ENCODE measurements around the gene SOS2. TPM values are rescaled to one million over a fixed set of nuclear protein-coding genes. Genes with fewer than 3 reads are reported as not detected.

Gene SOS2
- 34.8 TPM for total RNA-seq
- long read RNA-seq, full-length matches to known transcripts = 4 of 25 reads
- long read RNA-seq, partial matches to known transcripts = 12 of 25 reads
- long read RNA-seq, other reads (novel, unspliced or antisense) = 9 of 25 reads

- intact Hi-C loops (cut with DNase I) = loop anchor here (2.0 to 5.0 kb wide), 3 partner anchors 81 to 369 kb away; partner anchors contain the start of genes DMAC2L, L2HGDH and VCPKMT
- DNase-seq (ENCODE audit: low spot score) = peak; percentile 94
Measured at GRCh38 chr14:50231475-50232275, at the start of gene SOS2. Gene SOS2, minus strand, starts transcription at chr14:50231578. Its CDS starts 295 bp downstream, at chr14:50231283.

DNA sequence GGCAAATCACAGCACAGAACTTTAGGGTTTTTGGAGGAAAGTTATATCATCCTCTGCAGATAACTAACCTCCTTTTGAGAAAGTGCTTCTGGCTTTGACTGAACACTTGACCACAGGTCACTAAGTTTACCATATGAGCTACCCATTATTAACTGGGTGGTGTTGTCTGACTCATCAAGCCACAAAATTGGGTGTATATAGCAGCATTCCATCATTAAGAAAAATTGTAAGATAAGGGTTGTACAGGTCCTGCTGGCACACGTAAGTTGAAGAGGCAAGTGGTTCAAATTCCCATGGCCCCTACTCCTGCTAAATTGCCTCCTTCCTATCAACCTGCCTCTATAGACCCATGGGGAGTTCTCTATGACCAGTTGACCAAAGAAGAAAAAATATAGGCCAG, 41.1 kb upstream of the SOS2 start:
- intact Hi-C loops (cut with DNase I) = no loop called here

GRCh38 chr14:50270932-50271331, 39.6 kb upstream of the SOS2 start:
- no peak for DNase-seq (ENCODE audit: low spot score)
- intact Hi-C loops (cut with DNase I) = no loop called here

More for the DNA sequence above, 41.1 kb upstream of the SOS2 start:
- DNase-seq (ENCODE audit: low spot score) = no peak

- intact Hi-C loops (cut with DNase I) = no loop called here
- DNase-seq (ENCODE audit: low spot score) = no peak
Measured at GRCh38 chr14:50265029-50265428, 33.7 kb upstream of the SOS2 start.

DNA sequence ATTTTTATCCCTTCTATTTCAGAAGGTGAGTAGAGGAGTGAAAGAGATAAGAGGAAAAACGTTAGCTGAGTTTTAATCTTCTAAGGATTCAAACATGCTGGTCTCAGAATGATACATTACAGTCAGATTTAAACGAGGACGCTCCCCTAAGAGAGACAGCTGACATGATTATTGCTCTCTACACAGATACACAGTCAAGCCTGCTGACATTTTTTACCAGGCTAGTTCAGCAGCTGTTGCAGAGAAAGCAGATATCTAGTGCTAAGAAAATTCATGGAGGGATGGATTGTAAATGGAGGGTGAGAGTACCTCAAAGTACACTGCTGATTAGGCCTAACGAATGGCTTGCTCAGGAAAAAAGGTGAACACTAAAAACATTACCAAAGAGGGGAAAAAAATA, 31.9 kb upstream of the SOS2 start:
- intact Hi-C loops (cut with DNase I) = no loop called here
- DNase-seq (ENCODE audit: low spot score) = no peak

GRCh38 chr14:50262865-50263264, 31.5 kb upstream of the SOS2 start:
- intact Hi-C loops (cut with DNase I) = no loop called here
- no peak for DNase-seq (ENCODE audit: low spot score)

DNA sequence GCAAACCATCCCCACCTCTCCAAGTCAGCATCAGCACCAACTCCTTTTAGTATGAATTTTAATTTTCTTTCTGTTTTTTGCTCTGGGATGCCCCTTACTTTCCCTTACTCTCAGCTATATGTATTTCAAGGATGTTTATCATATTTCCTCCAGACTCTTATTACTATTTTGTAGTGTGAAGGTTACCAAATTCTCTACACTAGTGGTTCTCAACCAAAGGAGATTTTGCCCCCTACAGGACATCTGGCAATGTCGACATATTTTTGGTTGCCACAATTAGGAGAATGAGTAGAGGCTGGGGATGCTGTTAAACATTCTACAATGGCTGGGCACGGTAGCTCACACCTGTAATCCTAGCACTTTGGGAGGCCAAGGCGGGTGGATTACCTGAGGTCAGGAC, 29.1 kb upstream of the SOS2 start:
- intact Hi-C loops (cut with DNase I) = no loop called here
- no peak for DNase-seq (ENCODE audit: low spot score)

GRCh38 chr14:50260072-50260471, 28.7 kb upstream of the SOS2 start:
- DNase-seq (ENCODE audit: low spot score) = no peak
- intact Hi-C loops (cut with DNase I) = no loop called here

DNA sequence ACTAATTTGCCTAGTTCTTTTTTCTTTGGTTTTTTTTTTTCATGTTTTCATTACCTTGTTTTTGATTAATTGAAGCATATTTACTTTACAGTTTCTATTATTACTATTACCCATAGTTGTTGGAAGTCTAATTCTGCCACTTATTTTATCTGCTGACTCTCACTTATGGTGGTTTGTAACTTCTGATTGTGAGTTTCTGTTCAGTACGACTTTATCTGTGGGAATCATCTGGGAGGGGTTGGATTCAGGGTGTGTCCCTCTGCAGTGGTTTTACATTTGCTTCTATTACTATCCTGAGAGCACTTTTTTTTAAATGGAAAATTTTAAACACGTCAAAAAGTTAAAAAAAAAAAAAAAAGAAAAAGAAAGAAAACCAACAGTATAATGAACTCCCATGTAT, 26.4 kb upstream of the SOS2 start:
- no peak for DNase-seq (ENCODE audit: low spot score)

DNA sequence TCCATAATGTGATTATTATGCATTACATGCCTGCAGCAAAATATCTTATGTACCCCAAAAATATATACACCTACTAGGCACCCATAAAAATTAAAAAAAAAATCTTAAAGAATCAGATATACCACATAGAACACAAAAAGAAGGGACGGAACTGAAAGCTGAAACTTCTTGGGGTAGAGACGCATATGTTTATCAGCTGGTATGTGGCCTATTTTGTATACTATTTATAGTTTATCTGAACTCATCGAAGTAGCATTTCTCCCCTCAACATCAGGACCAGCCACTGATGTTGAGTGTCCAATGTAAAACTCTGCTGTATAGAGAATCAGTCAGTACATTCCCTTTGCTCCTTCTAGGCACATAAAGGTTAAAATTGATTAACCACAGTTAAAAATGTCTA, 22.9 kb upstream of the SOS2 start:
- no peak for DNase-seq (ENCODE audit: low spot score)
- intact Hi-C loops (cut with DNase I) = no loop called here

More for the DNA sequence above, 26.4 kb upstream of the SOS2 start:
- intact Hi-C loops (cut with DNase I) = no loop called here

DNA sequence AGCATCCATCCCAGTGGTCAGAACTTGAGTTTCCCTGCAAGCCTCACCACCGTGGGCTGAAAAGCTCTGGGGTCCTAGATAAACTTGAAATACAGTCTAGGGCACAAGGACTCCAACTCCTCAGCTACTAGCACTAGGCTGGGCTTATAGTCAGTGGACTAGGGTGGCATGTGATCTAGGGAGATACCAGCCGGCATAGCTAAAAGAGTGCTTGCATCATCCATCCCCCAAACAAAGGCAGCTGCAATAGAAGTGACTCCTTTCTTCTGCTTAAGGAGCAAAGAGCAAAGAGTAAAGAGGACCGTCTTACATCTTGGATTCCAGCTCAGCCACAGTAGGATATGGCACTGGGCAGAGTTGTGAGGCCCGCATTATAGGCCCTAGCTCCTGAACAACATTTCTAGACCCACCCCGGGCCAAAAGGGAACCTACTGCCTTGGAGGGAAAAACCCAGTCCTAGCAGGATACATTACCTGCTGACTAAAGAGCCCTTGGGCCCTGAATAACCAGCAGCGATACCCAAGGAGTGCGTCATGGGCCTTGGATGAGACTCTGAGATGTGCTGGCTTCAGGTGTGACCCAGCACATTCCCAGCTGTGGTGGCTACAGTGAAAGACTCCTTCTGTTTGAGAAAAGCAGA, 17.9 kb upstream of the SOS2 start:
- no peak for DNase-seq (ENCODE audit: low spot score)
- intact Hi-C loops (cut with DNase I) = no loop called here

GRCh38 chr14:50247245-50247644, 15.9 kb upstream of the SOS2 start:
- intact Hi-C loops (cut with DNase I) = no loop called here
- DNase-seq (ENCODE audit: low spot score) = no peak

DNA sequence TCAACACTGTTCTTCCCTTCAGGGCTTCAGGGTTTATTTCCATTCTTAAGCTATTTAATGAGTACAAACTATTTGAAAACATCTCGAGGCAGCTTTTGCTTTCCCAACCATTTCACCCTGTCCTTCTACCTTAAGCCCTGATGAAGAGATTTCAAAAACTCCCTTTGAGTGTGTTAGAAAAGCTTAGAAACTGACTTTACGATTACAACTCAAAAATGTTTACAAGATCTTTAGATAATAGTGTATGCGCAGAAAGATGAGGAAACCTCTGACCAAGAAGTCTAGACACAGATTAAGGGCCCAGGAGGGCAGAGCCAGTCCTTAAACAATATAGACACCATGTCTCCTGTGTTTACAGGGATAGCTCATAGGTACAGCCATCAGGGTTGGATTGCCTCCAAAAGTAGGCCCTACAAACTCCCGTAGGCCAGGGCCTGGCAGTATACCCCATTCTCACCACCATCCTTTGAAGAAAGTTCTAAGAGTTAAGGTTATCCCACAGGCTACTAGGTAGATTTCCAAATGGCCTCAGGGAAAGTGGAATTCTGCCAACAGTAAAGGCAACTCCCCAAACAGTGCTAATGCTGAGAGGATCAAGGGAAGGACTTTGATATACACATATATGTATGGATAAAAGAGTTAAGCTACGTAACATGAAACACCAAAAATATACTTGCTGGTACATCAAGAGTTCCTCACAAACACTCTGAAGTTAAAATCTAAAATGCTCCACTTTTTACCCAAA, 11.4 kb upstream of the SOS2 start:
- DNase-seq (ENCODE audit: low spot score) = no peak
- intact Hi-C loops (cut with DNase I) = no loop called here

DNA sequence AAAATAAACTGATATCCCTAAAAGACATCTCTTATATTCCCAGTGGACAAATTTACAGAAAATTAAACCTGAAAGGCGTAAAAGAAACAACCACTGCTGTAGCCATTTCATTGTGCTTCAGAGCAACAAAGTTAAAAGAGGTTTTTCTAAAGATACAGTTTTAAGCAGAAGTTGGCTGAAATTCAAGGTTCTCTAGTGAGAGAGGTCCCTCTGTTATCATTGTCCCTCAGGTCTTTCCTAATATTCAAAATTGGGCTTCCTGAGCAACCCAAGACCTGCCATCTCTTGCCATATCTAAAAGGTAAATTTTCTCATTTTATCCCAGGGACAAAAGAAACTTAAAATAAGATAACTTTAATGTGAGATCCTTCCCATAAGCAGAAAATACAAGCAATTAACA, 10.7 kb upstream of the SOS2 start:
- intact Hi-C loops (cut with DNase I) = no loop called here
- no peak for DNase-seq (ENCODE audit: low spot score)

DNA sequence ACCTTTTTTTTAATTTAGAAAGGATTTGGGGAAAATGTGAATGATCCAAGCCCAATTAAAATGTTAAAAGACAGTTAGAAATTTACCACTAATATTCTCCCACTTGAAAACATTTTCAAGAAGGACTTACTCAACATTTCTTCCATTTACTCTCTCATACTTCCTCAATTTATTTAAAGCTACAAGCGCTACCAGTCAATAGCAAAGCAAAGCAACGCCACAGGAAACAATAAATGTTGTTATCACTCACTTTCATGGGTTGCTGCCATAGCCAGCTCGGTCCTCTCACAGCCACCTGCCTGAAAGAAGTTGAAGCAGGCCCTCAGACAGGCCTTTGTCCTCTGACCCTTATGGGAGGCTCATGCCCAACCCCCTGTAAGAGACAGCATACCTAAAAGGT, 6.0 kb upstream of the SOS2 start:
- no peak for DNase-seq (ENCODE audit: low spot score)
- intact Hi-C loops (cut with DNase I) = no loop called here

GRCh38 chr14:50233951-50234250, 2.5 kb upstream of the SOS2 start:
- intact Hi-C loops (cut with DNase I) = loop anchor here (2.0 to 5.0 kb wide), 2 partner anchors 78 to 371 kb away; partner anchors contain the start of genes DMAC2L and L2HGDH
- DNase-seq (ENCODE audit: low spot score) = no peak

GRCh38 chr14:50233166-50233950, 2.0 kb upstream of the SOS2 start:
- intact Hi-C loops (cut with DNase I) = loop anchor here (2.0 to 5.0 kb wide), 2 partner anchors 79 to 371 kb away; partner anchors contain the start of genes DMAC2L and L2HGDH
- DNase-seq (ENCODE audit: low spot score) = no peak

DNA sequence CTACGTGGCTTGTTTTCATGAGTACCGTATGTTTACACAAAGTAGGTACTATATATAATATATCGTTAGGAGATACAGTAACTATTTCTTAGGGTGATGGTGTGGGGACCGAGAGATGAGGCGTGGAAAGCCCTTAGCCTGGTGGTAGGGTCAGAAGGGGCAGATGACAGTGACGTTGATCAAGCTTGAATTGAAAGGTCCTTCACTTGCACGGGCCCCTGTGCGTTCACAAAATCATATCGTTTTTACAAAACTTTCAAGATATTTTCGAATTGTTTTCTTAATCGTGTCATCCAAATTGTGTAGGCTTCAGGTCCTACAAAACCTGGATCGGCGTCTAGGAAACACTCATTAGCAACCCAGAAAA, 881 bp upstream of the SOS2 start:
- intact Hi-C loops (cut with DNase I) = loop anchor here (2.0 to 5.0 kb wide), 2 partner anchors 80 to 369 kb away; partner anchors contain the start of genes DMAC2L and L2HGDH
- DNase-seq (ENCODE audit: low spot score) = no peak

GRCh38 chr14:50230701-50231474, 490 bp downstream of the SOS2 start:
- peak; percentile 80 for DNase-seq (ENCODE audit: low spot score)
- intact Hi-C loops (cut with DNase I) = loop anchor here (2.0 to 5.0 kb wide), 2 partner anchors 81 to 114 kb away; partner anchors contain the start of genes DMAC2L, L2HGDH and VCPKMT

Measured in cardiac septum (tissue), 1 donor.